A549 treated with GW870086 at 1 μM for 4 hours (cell line): ENCODE results near the gene DHRS12. TPM values are rescaled to one million over a fixed set of nuclear protein-coding genes. Genes with fewer than 3 reads are reported as not detected.

ENCODE experiments used
- total RNA-seq: library from RNA; stranded (reverse); fragments of 200-300 nt; extraction: Qiagen RNA extraction; gene quantifications from 5 replicates; pipeline ENCODE4 v1.2.3, GENCODE V29; 2022; ENCODE audit warnings: low read depth

DHRS12 gene
- total RNA-seq = 4.9 to 6.9 TPM (median 5.7 TPM) in 5 replicates

GRCh38 chr13:51803422-51804294 lies at the start of gene DHRS12:
DHRS12 (minus strand) TSS chr13:51804163; CDS start chr13:51799659, 4,504 bp downstream.

GRCh38 chr13:51844862-51845573 lies 41.1 kb upstream of the DHRS12 start, which contains the start of gene TMEM272:
TMEM272 (minus strand) TSS chr13:51845177; CDS start chr13:51838530, 6,647 bp downstream.

Other genes with a start within 250 kb of the DHRS12 start
- gene WDFY2, start 219.7 kb downstream of the DHRS12 start, total RNA-seq = 2.8 to 4.2 TPM (median 4.0 TPM) in 5 replicates
- not detected in 5 replicates for gene TMEM272, start 41.0 kb upstream of the DHRS12 start, total RNA-seq
- not detected in 5 replicates for gene CCDC70, start 57.8 kb upstream of the DHRS12 start, total RNA-seq
- gene ATP7B, start 207.3 kb upstream of the DHRS12 start, total RNA-seq = 1.9 to 3.1 TPM (median 2.7 TPM) in 5 replicates
- gene ALG11, start 208.2 kb upstream of the DHRS12 start, total RNA-seq = 5.7 to 10.2 TPM (median 8.2 TPM) in 5 replicates
- 5.5 to 7.8 TPM (median 6.8 TPM) in 5 replicates for gene UTP14C, start 220.5 kb upstream of the DHRS12 start, total RNA-seq